Bronchial epithelial cell (primary cell): ENCODE data around the gene ZNF141. TPM values are rescaled to one million over a fixed set of nuclear protein-coding genes. Genes with fewer than 3 reads are reported as not detected.

Experiments
- DNase-seq: peaks from one replicate; pipeline ENCODE4 v3.0.0-alpha.2; 2010; ENCODE audit warnings: low read depth
- FAIRE-seq: peaks from 2 replicates; lab custom pipeline; 2011; peaks lifted over from hg19 to GRCh38; lab: Jason Lieb, UNC
- H3K27me3 ChIP-seq: 2 replicates; pipeline ENCODE4 v1.5.1; 2011; ENCODE audit warnings: low read length; ENCODE audit not compliant: control insufficient read depth, insufficient read depth
- H3K36me3 ChIP-seq: 2 replicates; pipeline ENCODE4 v1.5.1; 2011; ENCODE audit warnings: low read length; ENCODE audit not compliant: control insufficient read depth, insufficient read depth
- H3K4me3 ChIP-seq: 2 replicates; pipeline ENCODE4 v1.5.1; 2011; ENCODE audit warnings: mild to moderate bottlenecking, low read depth, low read length, control low read depth
- CTCF ChIP-seq: IDR thresholded peaks from 2 replicates; pipeline ENCODE4 v1.5.1; 2011; ENCODE audit warnings: mild to moderate bottlenecking, moderate library complexity, low read length, control low read depth, inconsistent platforms; ENCODE audit not compliant: insufficient read depth, severe bottlenecking
- total RNA-seq: library from RNA; depleted of rRNA; stranded (reverse); fragments of >200 nt; gene quantifications from 2 replicates; pipeline ENCODE4 v1.2.1, GENCODE V29; 2014

ZNF141 gene
- total RNA-seq, 1 donor from 2014 or later, result 8.2 TPM

- TF ChIP-seq CTCF, result no peak
- FAIRE-seq, result no peak
- no peaks in the 10 kb centered on the region for H3K36me3 ChIP-seq
Observed at GRCh38 chr4:306551-306961, 31.1 kb upstream of the ZNF141 start.

GRCh38 chr4:309807-310206, 27.8 kb upstream of the ZNF141 start:
- no peak for DNase-seq
- FAIRE-seq, result no peak
- no peak overlapping the region for H3K4me3 ChIP-seq
- TF ChIP-seq CTCF, result no peak
- no peaks in the 10 kb centered on the region for H3K27me3 ChIP-seq
- H3K36me3 ChIP-seq, result no peaks in the 10 kb centered on the region

More at GRCh38 chr4:306551-306961, 31.1 kb upstream of the ZNF141 start:
- H3K4me3 ChIP-seq, result no peak overlapping the region
- DNase-seq, result no peak
- no peaks in the 10 kb centered on the region for H3K27me3 ChIP-seq

DNA sequence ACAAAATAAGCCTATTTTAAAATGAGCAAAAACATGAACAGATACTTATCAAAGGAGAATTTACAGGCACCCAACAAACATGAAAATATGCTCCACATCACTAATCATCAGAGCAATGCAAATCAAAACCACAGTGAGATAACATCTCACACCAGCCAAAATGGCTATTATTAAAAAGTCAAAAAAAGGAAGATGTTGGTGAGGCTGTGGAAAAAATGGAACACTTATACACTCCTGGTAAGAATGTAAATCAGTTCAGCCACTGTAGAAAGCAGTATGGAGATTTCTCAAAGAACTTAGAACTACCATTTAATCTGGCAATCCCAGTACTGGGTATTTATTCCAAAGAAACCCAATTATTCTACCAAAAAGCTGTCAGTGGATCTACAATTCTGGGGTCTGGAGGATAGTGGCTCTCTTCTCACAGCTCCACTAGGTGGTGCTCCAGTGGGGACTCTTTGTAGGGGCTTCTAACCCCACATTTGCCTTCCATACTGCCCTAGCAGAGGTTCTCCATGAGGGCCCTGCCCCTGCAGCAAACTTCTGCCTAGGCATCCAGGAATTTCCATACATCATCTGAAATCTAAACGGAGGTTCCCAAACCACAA, 23.2 kb upstream of the ZNF141 start:
- FAIRE-seq, result no peak
- no peaks in the 10 kb centered on the region for H3K36me3 ChIP-seq

GRCh38 chr4:328729-329128, 8.9 kb upstream of the ZNF141 start:
- peak; percentile 7 for FAIRE-seq
- Histone ChIP-seq H3K4me3 (no peak overlapping the region), H3K27me3 (no peaks in the 10 kb centered on the region), H3K36me3 (no peaks in the 10 kb centered on the region)
- no peak for DNase-seq
- no peak for TF ChIP-seq CTCF

More for the DNA sequence above, 23.2 kb upstream of the ZNF141 start:
- no peak for TF ChIP-seq CTCF
- DNase-seq, result no peak
- Histone ChIP-seq H3K27me3 (no peaks in the 10 kb centered on the region), H3K4me3 (no peak overlapping the region)

DNA sequence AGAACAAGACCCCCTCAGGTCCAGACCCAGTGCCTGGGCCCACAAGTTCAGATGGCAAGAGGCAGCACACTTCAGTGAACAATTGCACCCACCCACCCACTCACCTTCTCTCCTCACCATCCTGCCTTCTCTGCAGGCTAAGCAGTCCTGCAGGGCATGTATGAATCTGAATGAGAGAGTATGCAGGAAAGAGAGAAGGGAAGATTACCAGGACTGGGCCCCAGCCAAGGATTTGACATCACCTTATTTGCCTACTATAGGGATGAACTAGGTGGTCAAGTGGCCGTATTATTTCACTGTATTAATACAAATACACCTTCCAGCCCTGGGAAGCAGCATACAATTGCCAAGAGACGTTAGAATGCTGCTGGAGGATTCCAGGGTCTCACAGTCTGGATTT, 2.1 kb upstream of the ZNF141 start:
- Histone ChIP-seq H3K36me3 (no peaks in the 10 kb centered on the region), H3K27me3 (no peaks in the 10 kb centered on the region), H3K4me3 (no peak overlapping the region)
- FAIRE-seq, result no peak
- no peak for DNase-seq
- TF ChIP-seq CTCF, result no peak
